HUDEP-2 (cell line): Measurements from ENCODE around the gene AKIRIN2.

Experiments used
- DNase-seq, 76 experiments: peaks; one replicate each; lab custom pipeline; 2025; ENCODE audit not compliant: unreplicated experiment in 76 of 76; lab: John Stamatoyannopoulos, UW

The AKIRIN2 gene

DNA sequence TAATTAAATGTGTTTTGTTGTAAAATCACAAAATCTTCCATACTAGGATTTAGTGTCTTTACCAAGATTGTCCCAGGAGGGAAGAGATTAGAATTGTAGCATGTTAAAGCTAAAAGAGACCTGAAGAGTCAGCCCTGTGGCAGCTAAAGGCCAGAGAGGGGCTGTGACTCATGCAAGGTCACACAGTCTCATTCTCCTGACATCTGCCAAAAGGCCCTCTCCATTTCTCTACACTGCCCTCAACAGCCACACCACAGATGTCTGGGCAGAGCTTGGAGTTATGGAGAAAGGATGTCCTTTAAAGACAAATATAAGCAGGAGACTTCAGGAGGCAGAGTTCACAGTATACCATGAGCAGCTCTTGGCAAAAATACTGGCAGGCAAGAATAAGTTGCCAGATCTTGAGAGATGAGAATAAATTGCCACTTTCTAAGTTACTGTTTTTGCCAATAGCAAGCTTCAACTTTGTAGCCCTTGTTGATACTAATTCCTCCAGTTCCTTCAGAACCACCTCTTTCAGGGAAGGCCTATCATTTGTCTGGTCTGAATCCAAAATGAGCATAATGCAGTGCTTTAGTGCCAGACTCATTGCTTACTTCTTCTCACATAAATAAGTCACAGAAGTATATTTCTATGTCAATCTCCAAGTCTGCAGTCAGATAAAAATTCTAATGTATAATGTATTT, 41.7 kb downstream of the AKIRIN2 start:
- no peak for DNase-seq

DNA sequence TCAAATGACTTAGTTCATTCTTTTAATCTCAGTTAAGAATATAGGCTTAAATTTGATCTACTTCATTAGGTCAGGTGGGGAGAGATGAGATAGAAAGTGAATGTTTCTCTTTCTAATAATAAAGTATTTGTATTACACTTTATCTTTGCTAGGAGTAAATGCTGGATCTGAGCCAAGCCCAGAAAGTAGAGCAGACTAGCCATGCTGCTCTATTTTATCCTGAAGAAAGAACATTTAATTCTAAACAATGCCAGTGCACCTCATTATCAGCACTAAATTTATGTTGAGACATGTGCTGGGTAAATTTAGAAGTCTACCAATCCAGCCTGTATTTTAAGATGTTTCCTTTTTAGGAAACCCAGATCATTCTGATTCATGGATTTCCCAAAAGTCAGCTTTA, 43.5 kb downstream of the AKIRIN2 start:
- no peak for DNase-seq

DNA sequence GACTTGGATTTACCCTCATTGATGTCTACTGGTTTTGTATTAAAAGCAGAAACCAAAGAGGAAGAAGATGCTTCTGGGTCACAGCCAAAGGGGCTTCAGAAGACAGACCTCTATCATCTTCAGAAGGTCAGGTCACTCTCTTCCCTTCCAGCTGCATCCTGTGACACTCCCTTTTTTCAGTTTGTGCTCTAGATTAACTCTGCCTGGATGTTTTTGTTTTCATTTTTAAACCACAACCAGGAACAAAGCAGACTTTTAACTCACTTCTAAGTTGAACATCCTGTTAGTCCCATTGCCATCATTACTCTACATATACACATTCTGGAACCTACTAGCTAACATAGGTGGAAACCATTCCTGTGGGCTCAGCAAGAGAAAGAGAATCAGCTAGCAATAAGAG, 45.2 kb downstream of the AKIRIN2 start:
- no peak for DNase-seq

DNA sequence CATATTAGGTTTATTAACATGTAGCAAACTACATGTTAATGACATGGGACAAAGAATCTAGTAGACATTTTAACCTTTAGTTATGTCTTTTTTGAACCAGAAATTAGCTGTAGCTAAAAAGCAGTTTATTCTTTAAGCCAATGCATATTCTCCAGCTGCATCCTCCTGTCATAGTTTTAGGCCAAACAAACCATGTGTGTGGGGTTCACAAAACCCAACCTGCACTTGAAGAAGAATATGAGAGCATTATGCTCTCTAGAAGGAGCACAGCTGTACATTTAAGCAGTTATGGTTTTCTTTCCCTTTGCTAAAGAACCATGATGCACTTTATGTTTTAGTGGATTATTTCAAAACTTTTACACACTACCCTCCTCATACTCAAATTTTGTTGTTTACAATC, 46.2 kb downstream of the AKIRIN2 start:
- DNase-seq = no peak

DNA sequence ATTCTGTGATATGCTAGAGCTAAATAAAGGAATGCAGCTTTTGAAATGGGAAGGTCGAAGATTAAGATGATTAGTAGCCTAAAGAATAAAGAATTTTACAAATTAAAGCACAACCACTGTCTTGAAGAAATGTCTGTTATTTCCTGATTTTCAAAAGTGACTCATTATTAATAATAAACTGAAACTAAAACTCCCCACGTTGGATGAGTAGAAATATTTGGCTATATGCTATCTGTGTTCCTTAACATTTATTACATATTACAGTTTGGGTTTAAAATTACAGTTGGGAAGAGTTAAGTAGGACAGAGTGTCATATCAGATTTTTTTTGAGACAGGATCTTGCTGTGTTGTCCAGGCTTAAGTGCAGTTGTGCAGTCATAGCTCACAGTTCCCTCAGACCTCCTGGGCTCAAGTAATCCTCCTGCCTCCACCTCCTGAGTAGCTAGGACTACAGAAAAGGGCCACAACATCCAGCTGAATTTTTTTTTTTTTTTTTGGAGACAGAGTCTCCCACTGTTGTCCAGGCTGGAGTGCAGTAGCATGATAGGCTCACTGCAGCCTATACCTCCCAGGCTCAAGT, 47.1 kb downstream of the AKIRIN2 start:
- no peak for DNase-seq

DNA sequence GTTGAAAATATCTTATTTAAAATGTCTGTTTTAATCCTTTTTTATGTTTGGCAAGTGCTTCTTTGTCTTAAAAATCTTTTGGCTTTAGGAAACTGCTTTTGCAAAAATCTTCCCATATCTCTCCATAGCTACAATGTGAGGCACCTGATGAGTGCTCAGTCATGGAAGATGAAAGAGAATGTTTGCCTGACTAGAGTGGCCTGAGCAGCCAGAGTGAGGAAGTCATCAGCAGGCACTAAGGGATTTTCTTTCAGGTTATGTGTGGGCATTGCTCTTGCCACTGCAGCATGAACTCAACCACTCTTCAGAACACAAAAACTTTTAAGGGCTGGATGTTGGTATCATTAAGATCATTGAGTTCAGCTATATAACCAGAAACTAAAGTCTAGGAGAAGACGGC, 47.9 kb downstream of the AKIRIN2 start:
- DNase-seq = no peak

DNA sequence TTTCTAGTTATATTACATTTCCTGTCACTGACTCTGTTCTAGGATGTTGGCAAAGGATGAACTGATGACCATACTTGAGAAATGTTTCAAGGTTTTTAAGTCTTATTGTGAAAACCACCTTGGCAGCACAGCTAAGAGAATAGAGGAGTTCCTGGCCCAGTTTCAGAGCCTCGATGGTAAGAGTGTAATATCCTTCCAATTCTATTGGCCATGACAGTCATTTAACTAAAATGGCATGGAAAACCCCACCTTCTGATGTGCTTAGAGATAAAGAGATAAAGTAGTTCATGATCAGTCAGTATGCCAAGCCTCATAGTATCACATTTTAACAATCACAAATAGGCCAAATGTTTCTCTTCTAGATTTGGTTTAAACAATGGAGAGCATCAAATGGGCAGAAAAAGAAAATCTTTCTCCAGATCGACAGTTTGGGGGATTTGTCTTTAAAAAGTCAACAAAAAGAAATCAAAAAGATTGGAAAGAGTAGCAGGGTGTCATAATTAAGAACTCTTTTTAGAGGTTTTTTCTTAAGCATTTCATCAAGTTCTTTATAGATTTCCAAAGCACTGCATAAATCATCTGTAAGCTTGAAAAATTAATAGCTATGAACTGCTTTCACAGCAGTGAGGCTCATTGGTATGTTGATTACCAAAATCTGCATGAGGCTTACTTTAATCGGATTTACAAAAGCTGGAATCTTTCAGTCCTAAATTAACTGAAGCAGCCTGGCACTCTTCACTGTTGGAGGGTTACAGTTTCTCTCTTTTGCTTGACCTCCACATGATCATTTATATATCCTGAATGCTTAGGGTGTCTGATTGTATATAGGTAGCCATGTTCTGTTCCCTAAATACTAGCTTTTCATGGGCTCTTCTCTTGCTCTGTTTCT, 48.7 kb downstream of the AKIRIN2 start:
- DNase-seq = no peak

DNA sequence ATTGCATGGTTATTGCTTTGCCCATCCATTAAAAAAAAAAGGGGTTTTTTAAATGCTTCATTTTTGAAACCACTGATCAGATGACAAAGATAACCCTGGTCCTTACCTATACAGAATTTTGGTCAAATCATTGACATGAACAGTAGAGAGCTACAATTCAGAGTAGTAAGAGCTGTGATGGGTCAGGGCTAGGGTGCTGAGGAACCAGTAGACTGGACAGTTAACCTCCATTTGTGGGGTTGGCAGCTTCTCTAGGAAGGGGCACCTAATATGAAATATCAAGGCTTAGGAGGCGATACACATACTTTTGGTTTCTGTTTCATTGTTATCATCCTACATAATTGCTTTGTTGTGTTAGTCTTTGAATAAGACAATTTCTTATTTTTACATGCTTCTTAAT, 57.0 kb downstream of the AKIRIN2 start:
- no peak for DNase-seq

DNA sequence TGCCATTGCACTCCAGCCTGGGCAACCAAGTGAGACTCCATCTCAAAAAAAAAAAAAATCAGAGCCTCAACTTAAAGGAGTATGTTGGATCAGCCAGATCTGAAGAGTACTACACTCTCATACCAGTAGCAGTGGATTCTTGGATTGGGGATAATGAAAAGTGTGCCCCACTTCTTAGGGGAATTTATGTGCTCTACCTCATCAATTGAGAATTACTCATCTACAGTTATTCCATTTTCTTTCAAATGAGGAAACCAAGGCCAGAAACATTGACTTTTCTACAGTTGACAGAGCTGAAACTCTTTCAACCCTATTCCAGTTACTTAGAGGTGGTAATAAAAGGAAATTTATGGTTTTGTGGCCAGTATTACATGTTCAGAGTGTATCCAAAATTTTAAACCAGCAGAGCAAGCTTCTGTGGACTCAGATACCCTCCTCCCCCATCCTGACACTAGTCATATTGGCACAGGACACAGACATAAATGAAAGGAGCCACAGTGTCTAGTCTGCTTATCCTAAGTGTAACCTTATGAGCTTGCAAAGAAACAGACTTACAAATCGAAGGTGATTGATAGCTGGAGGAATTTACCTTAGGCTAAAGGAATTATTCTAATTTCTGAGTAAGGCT, 60.9 kb downstream of the AKIRIN2 start:
- no peak for DNase-seq

DNA sequence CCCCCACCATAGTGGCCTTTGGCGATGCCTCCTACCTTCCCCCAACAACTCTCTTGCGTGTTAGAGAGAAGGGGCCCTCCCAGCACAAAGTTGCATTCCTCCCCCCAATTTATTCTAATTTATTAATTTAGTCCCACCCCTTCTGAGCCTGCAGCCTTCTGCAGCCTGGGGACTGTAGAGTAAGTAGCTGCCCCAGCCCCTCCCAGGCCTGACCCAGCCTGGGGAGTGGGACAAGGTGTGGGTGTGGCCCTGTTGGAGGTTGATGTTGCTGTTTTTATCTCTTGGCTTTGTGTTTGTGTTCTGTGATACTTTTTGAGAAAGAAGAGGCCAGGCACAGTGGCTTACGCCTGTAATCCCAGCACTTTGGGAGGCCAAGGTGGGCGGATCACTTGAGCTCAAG, 62.7 kb downstream of the AKIRIN2 start:
- no peak for DNase-seq

DNA sequence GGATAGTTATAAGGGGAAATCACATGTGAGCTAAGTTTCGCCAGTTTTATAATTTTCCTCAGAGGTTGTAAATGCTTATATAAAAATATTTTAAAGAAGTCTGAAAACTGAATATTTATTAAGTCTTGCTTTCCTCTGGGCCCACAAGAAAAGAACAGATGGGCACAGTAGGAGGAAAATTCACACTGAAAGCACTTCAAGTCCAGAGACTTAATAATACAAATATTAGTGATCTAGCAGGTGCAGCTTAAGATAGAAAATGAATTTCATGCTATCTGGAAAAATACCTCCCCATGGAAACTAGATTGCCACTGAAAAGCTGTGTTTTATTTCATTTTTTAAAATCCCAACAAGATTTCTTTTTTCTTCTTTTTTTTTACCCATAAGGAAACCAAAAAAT, 64.9 kb downstream of the AKIRIN2 start:
- DNase-seq = no peak

DNA sequence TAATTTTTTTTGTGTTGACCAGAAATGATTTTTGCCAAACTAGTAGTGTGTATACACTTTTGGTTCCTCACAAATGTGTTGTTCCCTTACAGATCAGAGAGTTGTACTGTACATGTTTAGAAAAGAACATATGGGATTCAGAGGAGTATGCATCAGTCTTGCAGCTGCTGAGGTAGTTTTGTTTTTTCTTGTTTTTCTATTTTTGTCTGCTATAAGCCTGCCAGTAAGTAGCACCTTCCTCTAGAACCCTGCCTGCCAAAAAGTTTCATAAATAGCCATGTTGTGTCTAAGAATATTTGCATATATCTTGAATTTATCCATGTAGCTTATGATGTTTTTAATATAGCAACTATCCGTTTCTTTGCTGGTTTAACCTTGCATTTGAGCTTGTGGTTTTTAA, 65.7 kb downstream of the AKIRIN2 start:
- DNase-seq = no peak

DNA sequence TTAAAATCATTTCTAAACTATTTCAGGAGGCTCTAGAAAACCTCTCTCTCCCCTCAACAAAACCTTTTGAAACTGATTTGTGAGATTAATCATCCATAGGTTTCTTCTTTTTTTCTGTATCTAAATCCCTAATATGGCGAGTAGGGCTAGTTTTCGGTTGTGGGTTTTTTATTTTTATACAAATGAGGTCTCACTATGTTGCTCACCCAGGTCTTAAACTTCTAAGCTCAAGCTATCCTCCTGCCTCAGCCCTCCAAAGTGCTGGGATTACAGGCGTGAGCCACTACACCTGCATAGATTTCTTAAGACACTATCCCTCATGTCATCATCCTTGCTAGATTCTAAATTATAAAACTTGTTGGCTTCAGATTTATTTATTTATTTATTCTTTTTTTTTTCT, 68.2 kb downstream of the AKIRIN2 start:
- DNase-seq = no peak

DNA sequence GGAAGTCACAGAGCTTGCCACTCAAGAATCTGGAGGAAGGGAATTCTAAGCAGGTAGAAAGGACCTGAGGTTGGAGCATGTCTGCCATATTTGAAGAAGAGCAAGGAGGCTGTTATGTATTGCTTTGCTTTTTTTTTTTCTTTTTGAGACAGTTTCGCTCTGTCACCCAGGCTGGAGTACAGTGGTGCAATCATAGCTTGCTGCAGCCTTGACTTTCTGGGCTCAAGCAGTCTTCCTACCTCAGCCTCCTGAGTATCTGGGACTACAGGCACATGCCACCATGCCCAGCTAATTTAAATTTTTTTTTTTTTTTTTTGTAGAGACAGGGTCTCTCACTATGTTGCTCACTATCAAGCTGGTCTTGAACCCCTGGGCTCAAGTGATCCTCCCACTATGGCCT, 71.3 kb downstream of the AKIRIN2 start:
- DNase-seq = no peak

DNA sequence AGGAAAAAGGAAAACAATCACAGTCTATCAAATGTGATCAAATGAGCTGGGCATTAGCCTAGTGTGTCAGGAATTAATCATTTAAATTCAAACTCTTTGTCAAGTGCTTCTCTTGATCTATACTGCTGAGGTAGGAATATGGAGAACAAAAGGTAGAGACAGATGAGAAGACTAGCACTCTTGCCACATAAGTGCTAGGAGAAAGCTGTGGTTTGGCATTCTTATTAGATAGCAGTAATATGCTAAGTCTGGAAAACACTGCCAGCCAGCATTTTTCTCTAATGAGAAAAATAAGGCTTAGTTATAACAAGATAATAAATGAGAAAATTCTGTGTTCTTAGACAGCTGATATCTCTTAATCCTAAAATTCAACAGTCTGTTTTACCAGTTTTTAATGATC, 73.2 kb downstream of the AKIRIN2 start:
- no peak for DNase-seq

DNA sequence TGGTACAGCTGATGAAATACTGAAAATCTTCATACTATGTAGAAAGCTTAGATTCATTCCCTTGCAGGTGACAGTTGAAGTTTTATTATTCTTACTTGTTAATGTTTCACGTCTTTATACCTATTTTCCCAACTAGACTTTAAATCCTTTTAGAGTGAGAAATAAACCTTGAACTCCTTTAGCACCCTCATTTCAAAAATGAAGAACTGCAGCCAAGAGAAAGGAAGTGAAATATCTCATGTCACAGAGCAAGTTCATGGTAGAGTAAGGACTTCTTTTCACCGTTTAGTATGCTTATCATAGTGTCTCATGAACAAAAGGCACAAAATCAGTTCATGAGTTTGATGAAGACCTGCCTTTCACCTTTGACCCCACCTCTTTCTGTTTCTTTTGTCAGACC, 73.6 kb downstream of the AKIRIN2 start:
- no peak for DNase-seq
